K562 treated with DMSO at 1 percent for 4 hours (cell line): ENCODE measurements around the gene UGT1A5. TPM values are rescaled to one million over a fixed set of nuclear protein-coding genes. Genes with fewer than 3 reads are reported as not detected.

Source experiments
- total RNA-seq: library from RNA; unstranded; fragments of 300-600 nt; gene quantifications from 2 replicates; pipeline ENCODE4 v1.2.3, GENCODE V29; 2022; ENCODE audit not compliant: insufficient read depth

UGT1A5 gene
- total RNA-seq, result not detected in 2 replicates

GRCh38 chr2:233712611-233713261, at the start of gene UGT1A5:
UGT1A5 (plus strand) TSS chr2:233712907; CDS start chr2:233712992, 85 bp downstream.

GRCh38 chr2:233671290-233672161, 41.2 kb upstream of the UGT1A5 start, which contains the start of gene UGT1A9:
UGT1A9 (plus strand) TSS chr2:233671898; CDS start chr2:233671935, 37 bp downstream.

DNA sequence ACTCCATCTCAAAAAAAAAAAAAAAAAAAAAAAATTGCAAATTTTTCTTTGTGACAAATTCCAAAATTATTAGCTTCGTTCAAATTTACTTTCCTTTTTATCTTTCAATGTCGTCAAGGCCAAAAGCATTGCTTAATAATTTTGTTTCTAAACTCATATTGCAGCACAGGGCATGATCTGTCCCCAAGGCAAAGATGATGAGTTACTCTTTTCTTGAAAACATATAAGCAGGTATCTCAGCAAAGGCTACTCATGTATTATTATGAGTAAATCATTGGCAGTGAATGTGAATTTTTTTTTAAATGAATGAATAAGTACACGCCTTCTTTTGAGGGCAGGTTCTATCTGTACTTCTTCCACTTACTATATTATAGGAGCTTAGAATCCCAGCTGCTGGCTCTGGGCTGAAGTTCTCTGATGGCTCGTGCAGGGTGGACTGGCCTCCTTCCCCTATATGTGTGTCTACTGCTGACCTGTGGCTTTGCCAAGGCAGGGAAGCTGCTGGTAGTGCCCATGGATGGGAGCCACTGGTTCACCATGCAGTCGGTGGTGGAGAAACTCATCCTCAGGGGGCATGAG, 31.1 kb upstream of the UGT1A5 start, which contains the start of gene UGT1A7:
TSS of gene UGT1A7 (plus strand) at position 381 of the 579 bp plus-strand sequence. CDS start at position 418, 37 bp downstream.

DNA sequence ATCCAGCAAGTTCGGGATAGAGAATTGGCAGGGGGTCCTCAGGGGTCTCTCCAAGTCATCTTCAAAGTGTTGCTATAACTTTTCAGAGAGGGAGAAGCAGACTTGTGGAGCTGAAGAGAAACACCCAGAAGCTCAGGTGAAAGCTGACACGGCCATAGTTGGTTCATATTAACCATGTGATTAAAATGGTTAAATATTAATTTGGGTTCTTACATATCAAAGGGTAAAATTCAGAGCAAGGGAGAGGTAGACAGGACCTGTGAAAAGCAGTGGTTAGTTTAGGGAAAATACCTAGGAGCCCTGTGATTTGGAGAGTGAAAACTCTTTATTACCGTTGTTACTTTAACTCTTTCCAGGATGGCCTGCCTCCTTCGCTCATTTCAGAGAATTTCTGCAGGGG, 20.1 kb upstream of the UGT1A5 start, which contains the start of gene UGT1A6:
TSS of gene UGT1A6 (plus strand) at position 243 of the 400 bp plus-strand sequence. CDS start at position 358, 115 bp downstream.

GRCh38 chr2:233718552-233718951, 5.8 kb downstream of the UGT1A5 start, which contains the start of gene UGT1A4:
UGT1A4 (plus strand) TSS chr2:233718736; CDS start chr2:233718821, 85 bp downstream.

GRCh38 chr2:233728723-233729301, 16.1 kb downstream of the UGT1A5 start, which contains the start of gene UGT1A3:
UGT1A3 (plus strand) TSS chr2:233729042; CDS start chr2:233729127, 85 bp downstream.

GRCh38 chr2:233760043-233760442, 47.3 kb downstream of the UGT1A5 start, which contains the start of gene UGT1A1:
UGT1A1 (plus strand) TSS chr2:233760270; CDS start chr2:233760288, 18 bp downstream.

DNA sequence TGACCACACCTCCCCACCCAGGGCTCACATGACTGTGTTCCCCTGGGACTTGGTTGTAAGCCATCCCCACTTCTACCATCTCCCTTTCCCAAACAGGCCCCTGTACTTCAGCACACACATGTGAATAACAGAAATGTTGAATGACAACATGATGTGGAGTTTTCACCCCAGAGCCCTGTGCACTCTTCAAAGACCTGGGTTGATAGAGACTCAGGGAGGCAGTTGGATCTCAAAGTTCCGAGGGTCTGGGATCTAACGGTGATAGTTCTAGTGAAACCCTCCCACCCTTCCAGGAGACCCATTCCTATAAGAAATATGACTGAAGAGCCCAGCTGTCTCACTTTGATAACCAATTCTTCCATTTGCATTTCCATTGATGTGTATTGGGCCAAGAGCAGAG, 65.3 kb downstream of the UGT1A5 start, which contains the start of gene MROH2A:
TSS of gene MROH2A (plus strand) at position 301 of the 400 bp plus-strand sequence. CDS start 1,029 bp downstream, outside the sequence.

Other genes starting within 250 kb of the UGT1A5 start
- 10.1 and 10.3 TPM in 2 replicates for gene USP40, start 146.1 kb upstream of the UGT1A5 start, total RNA-seq
- gene UGT1A8, start 95.3 kb upstream of the UGT1A5 start, total RNA-seq, result not detected in 2 replicates
- not detected in 2 replicates for gene UGT1A10, start 76.5 kb upstream of the UGT1A5 start, total RNA-seq
- gene UGT1A9, start 41.0 kb upstream of the UGT1A5 start, total RNA-seq, result not detected in 2 replicates
- gene UGT1A7, start 31.0 kb upstream of the UGT1A5 start, total RNA-seq, result not detected in 2 replicates
- not detected in 2 replicates for gene UGT1A6, start 20.0 kb upstream of the UGT1A5 start, total RNA-seq
- not detected in 2 replicates for gene UGT1A4, start 5.8 kb downstream of the UGT1A5 start, total RNA-seq
- gene UGT1A3, start 16.1 kb downstream of the UGT1A5 start, total RNA-seq, result not detected in 2 replicates
- not detected in 2 replicates for gene UGT1A1, start 47.4 kb downstream of the UGT1A5 start, total RNA-seq
- gene MROH2A, start 65.4 kb downstream of the UGT1A5 start, total RNA-seq, result not detected in 2 replicates
- 18.1 and 25.3 TPM in 2 replicates for gene HJURP, start 141.6 kb downstream of the UGT1A5 start, total RNA-seq
- gene TRPM8, start 204.5 kb downstream of the UGT1A5 start, total RNA-seq, result not detected in 2 replicates